GM12874 (cell line): ENCODE results near the gene MYLK3.

Source experiments
- TF ChIP-seq, protein P1 (sequence below): IDR thresholded peaks from 2 replicates; pipeline ENCODE4 v1.5.1; 2011; ENCODE audit warnings: low read depth, mild to moderate bottlenecking, control low read depth, low read length, moderate library complexity; ENCODE audit not compliant: insufficient read depth

The MYLK3 gene

DNA sequence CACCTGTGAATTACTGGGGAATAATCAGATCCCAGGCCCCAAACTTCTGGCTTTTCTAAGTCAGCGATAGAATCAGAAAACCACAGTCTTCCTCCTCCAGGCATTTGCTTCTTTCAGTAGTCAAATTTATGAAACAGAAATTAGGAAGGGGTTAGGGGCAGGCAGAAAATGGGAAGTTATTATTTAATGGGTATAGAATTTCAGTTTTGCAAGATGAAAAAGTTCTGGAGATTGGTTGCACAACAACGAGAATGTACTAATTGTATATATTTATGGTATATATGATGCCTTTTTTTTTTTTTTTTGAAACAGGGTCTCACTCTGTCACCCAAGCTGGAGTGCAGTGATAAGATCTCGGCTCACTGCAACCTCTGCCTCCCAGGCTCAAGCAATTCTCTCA lies 35.2 kb downstream of the MYLK3 start:
- TF ChIP-seq, protein P1, sequence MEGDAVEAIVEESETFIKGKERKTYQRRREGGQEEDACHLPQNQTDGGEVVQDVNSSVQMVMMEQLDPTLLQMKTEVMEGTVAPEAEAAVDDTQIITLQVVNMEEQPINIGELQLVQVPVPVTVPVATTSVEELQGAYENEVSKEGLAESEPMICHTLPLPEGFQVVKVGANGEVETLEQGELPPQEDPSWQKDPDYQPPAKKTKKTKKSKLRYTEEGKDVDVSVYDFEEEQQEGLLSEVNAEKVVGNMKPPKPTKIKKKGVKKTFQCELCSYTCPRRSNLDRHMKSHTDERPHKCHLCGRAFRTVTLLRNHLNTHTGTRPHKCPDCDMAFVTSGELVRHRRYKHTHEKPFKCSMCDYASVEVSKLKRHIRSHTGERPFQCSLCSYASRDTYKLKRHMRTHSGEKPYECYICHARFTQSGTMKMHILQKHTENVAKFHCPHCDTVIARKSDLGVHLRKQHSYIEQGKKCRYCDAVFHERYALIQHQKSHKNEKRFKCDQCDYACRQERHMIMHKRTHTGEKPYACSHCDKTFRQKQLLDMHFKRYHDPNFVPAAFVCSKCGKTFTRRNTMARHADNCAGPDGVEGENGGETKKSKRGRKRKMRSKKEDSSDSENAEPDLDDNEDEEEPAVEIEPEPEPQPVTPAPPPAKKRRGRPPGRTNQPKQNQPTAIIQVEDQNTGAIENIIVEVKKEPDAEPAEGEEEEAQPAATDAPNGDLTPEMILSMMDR = no peak

DNA sequence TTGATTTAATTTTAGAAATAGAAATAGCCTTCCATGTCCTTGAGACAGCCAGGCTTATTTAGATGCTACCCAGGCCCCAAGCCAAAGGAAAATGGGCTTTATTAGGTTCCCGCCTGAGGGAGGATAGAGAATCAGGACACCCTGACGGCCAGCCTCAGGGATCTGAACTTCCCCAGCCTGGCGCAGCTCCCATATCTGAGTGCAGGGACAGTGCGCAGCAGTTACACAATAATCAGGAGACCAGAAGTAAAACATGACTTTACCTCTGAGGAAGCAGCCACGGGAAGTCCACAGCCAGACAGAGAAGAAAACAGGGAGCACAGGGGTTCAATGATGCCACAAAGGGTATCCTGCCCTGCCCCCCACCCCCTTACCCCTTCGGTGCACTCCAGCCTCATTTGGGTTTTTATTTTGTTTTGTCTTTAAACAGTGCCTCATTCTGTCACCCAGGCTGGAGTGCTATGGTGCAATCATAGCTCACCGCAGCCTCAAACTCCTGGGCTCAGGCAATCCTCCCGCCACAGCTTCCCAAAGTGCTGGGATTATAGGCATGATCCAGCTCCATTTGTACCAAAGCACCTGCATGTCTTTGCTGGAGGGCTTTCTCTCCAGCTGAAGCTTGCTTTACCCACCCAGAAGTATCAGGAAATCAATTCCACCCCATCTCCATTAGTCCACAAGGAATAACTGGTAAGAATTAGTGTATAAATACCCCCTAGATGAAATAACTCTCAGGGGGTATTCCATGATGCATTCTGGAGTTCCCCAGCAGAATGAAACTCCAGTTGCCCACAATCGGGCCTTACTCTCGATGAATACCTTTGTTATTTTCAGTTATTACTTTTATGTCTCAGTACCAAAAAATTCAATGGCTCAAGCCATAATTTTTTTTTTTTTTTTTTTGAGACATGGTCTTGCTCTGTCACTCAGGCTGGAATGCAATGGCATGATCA lies 36.8 kb downstream of the MYLK3 start:
- TF ChIP-seq, protein P1 = no peak

DNA sequence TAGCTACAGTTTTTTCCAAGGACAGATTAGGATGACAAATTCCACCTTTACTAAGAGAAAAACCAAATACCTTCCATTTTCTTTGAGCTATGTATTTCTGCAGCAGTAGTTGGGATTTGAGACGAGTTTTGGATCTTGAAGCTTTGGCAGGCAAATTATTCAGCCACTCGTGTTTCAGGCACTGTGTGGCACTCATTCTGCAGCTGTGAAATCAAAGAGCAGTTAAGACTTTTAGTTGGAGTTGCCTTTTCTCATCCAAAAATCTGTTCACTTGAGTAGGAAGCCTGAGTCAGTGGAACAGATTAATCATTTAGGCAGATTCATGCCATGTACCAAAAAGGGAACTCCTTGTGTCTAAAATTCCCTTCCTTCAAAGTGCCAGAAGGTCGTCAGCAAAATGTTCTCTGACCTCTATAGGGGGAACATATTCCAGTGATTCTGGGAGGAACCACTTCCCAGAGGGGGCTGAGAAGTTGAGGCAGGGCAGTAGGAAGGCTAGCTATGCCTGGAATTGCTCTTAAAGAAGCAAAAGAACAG lies 38.6 kb downstream of the MYLK3 start:
- TF ChIP-seq, protein P1 = no peak

DNA sequence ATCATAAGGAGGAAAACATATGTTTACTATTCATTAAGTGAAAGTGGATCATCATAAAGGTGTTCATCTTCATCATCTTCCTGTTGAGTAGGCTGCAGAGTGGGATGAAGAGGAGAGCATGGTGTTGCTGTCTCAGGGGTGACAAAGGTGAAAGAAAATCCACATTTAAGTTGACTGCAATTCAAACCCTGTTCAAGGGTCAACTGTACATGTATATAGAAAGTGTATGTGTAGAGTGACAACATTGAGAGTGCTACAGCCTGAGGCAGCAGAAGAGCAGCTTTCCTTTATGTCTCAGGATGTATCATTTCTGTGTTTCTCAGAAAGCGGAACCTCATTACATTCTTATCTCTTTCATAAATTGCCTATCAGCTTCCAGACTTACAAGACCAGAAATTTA lies 41.5 kb downstream of the MYLK3 start:
- TF ChIP-seq, protein P1 = no peak

DNA sequence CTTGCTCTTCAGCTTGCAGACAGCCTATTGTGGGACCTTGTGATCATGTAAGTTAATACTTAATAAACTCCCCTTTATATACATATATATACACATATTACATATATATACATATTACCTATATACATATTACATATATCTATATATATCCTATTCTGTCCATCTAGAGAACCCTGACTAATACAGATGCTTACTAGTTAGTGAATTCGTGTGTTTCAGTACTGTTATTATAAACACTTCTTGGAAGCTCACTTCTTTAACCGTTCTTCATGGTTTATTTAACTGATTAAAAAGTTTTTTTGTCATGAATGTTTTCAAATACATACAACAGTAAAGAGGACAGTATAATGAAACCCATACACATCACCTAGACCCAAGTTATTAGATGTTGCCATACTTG lies 46.1 kb downstream of the MYLK3 start:
- TF ChIP-seq, protein P1 = no peak

DNA sequence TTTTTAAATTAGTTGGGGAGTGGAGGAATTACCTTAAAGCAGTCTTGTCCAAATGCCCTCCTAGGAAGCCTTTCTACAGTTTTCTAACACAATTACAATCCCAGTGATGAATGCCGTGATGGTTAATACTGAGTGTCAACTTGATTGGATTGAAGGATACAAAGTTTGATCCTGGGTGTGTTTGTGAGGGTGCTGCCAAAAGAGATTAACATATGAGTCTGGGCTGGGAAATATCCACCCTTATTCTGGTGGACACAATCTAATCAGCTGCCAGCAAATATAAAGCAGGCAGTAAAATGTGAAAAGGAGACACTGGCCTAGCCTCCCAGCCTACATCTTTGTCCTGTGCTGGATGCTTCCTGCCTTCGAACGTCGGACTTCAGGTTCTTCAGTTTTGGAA lies 46.5 kb downstream of the MYLK3 start:
- TF ChIP-seq, protein P1 = no peak

DNA sequence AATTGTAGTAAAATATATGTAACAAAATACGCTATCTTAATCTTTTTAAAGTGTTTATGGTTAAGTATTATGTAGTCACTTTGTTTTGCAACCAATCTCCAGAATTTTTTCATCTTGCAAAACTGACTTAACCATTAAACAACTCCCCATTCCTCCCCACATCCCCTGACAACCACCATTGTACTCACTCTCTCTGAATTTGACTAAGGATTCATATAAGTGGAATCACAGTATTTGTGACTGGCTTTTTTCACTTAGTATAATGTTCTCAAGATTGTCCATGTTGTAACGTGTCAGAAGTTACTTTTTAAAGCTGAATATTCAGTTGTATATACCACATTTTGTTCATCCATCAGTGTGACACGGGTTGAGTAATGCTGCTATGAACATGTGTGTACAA lies 48.1 kb downstream of the MYLK3 start:
- TF ChIP-seq, protein P1 = no peak
